Gastroesophageal sphincter (tissue), 3 donors: ENCODE data around the gene DOCK7.

Experiments used
- POLR2AphosphoS5 ChIP-seq: sonication (generic); formaldehyde crosslinking; IDR thresholded peaks from one replicate; pipeline ENCODE4 v1.6.1; 2017; ENCODE audit warnings: antibody characterized with exemption
- TF ChIP-seq, protein P1 (sequence below), 4 experiments: fragments of 200-600 bp in 2 of 4; fragments of 450-650 bp in 2 of 4; sonication (generic) in 1 of 4; IDR thresholded peaks; one replicate each; pipeline ENCODE4 v1.5.1; 2017 to 2019; ENCODE audit warnings: antibody characterized with exemption in 4 of 4, mild to moderate bottlenecking in 2 of 4, moderate library complexity in 2 of 4

DNA sequence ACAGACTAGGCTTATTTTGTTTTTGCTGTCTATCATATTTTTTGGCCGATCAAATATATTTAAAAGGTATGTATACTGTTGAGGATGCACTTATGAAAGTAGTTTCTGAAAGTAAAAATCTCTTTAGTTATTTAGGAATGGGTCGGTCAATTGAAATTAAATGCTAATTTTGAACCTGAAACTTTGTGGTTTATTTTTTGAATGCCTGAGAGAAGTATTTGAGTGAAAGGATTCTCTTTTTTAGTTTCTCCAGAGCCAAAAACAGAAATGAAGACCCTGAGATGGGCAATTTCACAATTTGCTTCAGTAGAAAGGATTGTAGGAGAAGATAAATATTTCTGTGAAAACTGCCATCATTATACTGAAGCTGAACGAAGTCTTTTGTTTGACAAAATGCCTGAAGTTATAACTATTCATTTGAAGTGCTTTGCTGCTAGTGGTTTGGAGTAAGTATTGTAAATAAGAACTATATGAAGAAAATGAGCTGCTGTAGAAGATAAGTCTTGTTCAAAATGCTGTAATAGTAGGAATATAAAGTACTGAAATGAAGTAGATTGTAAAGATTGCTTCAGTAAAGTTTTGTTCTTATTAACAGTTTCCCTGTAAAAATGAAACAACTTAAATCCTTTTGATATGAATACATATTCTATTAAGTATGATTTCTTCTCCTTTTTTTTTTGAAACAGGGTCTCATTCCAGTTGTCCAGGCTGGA is 239.8 kb downstream of the DOCK7 start:
- TF ChIP-seq, protein P1, sequence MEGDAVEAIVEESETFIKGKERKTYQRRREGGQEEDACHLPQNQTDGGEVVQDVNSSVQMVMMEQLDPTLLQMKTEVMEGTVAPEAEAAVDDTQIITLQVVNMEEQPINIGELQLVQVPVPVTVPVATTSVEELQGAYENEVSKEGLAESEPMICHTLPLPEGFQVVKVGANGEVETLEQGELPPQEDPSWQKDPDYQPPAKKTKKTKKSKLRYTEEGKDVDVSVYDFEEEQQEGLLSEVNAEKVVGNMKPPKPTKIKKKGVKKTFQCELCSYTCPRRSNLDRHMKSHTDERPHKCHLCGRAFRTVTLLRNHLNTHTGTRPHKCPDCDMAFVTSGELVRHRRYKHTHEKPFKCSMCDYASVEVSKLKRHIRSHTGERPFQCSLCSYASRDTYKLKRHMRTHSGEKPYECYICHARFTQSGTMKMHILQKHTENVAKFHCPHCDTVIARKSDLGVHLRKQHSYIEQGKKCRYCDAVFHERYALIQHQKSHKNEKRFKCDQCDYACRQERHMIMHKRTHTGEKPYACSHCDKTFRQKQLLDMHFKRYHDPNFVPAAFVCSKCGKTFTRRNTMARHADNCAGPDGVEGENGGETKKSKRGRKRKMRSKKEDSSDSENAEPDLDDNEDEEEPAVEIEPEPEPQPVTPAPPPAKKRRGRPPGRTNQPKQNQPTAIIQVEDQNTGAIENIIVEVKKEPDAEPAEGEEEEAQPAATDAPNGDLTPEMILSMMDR (IDR thresholded peaks at IDR 0.05), result no peak
- no peak for TF ChIP-seq POLR2AphosphoS5
